Activated CD8-positive, alpha-beta T cell treated with anti-CD3 and anti-CD28 coated beads, Interleukin-2, amount 10 ng/mL, durations not matched to agents 7 days and 5 days (primary cell): Measurements from ENCODE around the gene PIK3AP1. TPM values are rescaled to one million over a fixed set of nuclear protein-coding genes. Genes with fewer than 3 reads are reported as not detected.

Source experiments
- ATAC-seq: fragments of 150-1000 bp; cut with Tn5 transposase; one replicate; pipeline ENCODE4 v1.10.0; 2021; ENCODE audit warnings: moderate library complexity
- CTCF ChIA-PET: fragments of 350-600 bp; sonication (Branson Sonifier 250); formaldehyde crosslinking; loops from one replicate; lab custom pipeline; 2021; ENCODE audit warnings: antibody characterized with exemption; lab: Charles Lee
- POLR2A ChIA-PET: fragments of 350-600 bp; sonication (Branson Sonifier 250); formaldehyde crosslinking; loops from one replicate; lab custom pipeline; 2021; ENCODE audit warnings: antibody characterized with exemption; lab: Charles Lee
- DNase-seq: peaks from one replicate; pipeline ENCODE4 v3.0.0-alpha.2; 2020
- H3K27ac Mint-ChIP-seq: one replicate; pipeline ENCODE4 v1.8.0; 2021; ENCODE audit warnings: mild to moderate bottlenecking, mixed read lengths
- H3K27me3 Mint-ChIP-seq: one replicate; pipeline ENCODE4 v1.8.0; 2021; ENCODE audit warnings: low read depth, mixed read lengths
- H3K36me3 Mint-ChIP-seq: one replicate; pipeline ENCODE4 v1.8.0; 2021; ENCODE audit warnings: low read depth, mixed read lengths
- H3K4me1 Mint-ChIP-seq: one replicate; pipeline ENCODE4 v1.8.0; 2021; ENCODE audit warnings: low read depth, mixed read lengths
- H3K4me3 Mint-ChIP-seq: one replicate; pipeline ENCODE4 v1.8.0; 2021; ENCODE audit warnings: mild to moderate bottlenecking, mixed read lengths
- H3K9me3 Mint-ChIP-seq: one replicate; pipeline ENCODE4 v1.8.0; 2022; ENCODE audit warnings: mixed read lengths; ENCODE audit not compliant: insufficient read depth
- total RNA-seq, 2 experiments: library from RNA; stranded (reverse); gene quantifications; one replicate each; pipeline ENCODE4 v1.2.3, GENCODE V29; 2021

The PIK3AP1 gene
- total RNA-seq, 2 experiments from 2014 or later: 6.2 to 6.8 TPM

- peaks cover 36% of the 10 kb centered on the region for H3K4me1 Mint-ChIP-seq
- POLR2A ChIA-PET: no interaction called here
- no peak overlapping the region for H3K27ac Mint-ChIP-seq
- H3K27me3 Mint-ChIP-seq: no peaks in the 10 kb centered on the region
- no peak for DNase-seq
- no peak overlapping the region for H3K4me3 Mint-ChIP-seq
- CTCF ChIA-PET: interaction anchor here (0.6 to 1.9 kb wide), 5 partner anchors 10 to 557 kb away, joined by 3 to 7 read pairs (median 4); no protein-coding TSS in a partner anchor
- no peak for ATAC-seq
- no peaks in the 10 kb centered on the region for H3K36me3 Mint-ChIP-seq
- H3K9me3 Mint-ChIP-seq: no peaks in the 10 kb centered on the region
Measured at GRCh38 chr10:96692427-96692826, 27.9 kb downstream of the PIK3AP1 start.

- CTCF ChIA-PET: interaction anchor here (0.7 to 1.9 kb wide), 3 partner anchors 19 to 51 kb away, joined by 3 to 7 read pairs (median 4); no protein-coding TSS in a partner anchor
- POLR2A ChIA-PET: no interaction called here
- no peak overlapping the region for H3K4me3 Mint-ChIP-seq
Measured at GRCh38 chr10:96691761-96692160, 28.6 kb downstream of the PIK3AP1 start.

GRCh38 chr10:96690755-96691730, 29.3 kb downstream of the PIK3AP1 start:
- Mint-ChIP-seq H3K27ac (no peak overlapping the region), H3K27me3 (no peaks in the 10 kb centered on the region), H3K4me3 (no peak overlapping the region), H3K9me3 (no peaks in the 10 kb centered on the region), H3K36me3 (no peaks in the 10 kb centered on the region), H3K4me1 (peaks cover 27% of the 10 kb centered on the region)
- POLR2A ChIA-PET: no interaction called here
- ATAC-seq: no peak
- no peak for DNase-seq
- CTCF ChIA-PET: interaction anchor here (0.7 to 1.9 kb wide), 4 partner anchors 14 to 50 kb away, joined by 3 to 7 read pairs (median 4); no protein-coding TSS in a partner anchor

More at GRCh38 chr10:96691761-96692160, 28.6 kb downstream of the PIK3AP1 start:
- Mint-ChIP-seq H3K27me3 (no peaks in the 10 kb centered on the region), H3K4me1 (peaks cover 34% of the 10 kb centered on the region), H3K9me3 (no peaks in the 10 kb centered on the region), H3K27ac (no peak overlapping the region), H3K36me3 (no peaks in the 10 kb centered on the region)
- no peak for DNase-seq
- ATAC-seq: no peak

- H3K4me3 Mint-ChIP-seq: no peak overlapping the region
- no peak for DNase-seq
- ATAC-seq: no peak
- no peaks in the 10 kb centered on the region for H3K36me3 Mint-ChIP-seq
- ChIA-PET CTCF (no interaction called here), POLR2A (no interaction called here)
- no peaks in the 10 kb centered on the region for H3K27me3 Mint-ChIP-seq
- H3K9me3 Mint-ChIP-seq: no peaks in the 10 kb centered on the region
- H3K4me1 Mint-ChIP-seq: peaks cover 18% of the 10 kb centered on the region
- no peak overlapping the region for H3K27ac Mint-ChIP-seq
Measured at GRCh38 chr10:96688789-96689188, 31.5 kb downstream of the PIK3AP1 start.

GRCh38 chr10:96687317-96688012, 32.8 kb downstream of the PIK3AP1 start:
- H3K27ac Mint-ChIP-seq: no peak overlapping the region
- CTCF ChIA-PET: no interaction called here
- H3K4me3 Mint-ChIP-seq: no peak overlapping the region

GRCh38 chr10:96686514-96686913, 33.8 kb downstream of the PIK3AP1 start:
- ChIA-PET CTCF (interaction anchor here (0.9 kb wide), 1 partner anchor 46 kb away, joined by 4 read pairs; no protein-coding TSS in a partner anchor), POLR2A (no interaction called here)
- Mint-ChIP-seq H3K36me3 (no peaks in the 10 kb centered on the region), H3K27me3 (no peaks in the 10 kb centered on the region), H3K9me3 (no peaks in the 10 kb centered on the region), H3K4me3 (no peak overlapping the region), H3K4me1 (peaks cover 12% of the 10 kb centered on the region), H3K27ac (no peak overlapping the region)
- DNase-seq (no peak), ATAC-seq (no peak)

More at GRCh38 chr10:96687317-96688012, 32.8 kb downstream of the PIK3AP1 start:
- Mint-ChIP-seq H3K36me3 (no peaks in the 10 kb centered on the region), H3K4me1 (peaks cover 16% of the 10 kb centered on the region), H3K9me3 (no peaks in the 10 kb centered on the region), H3K27me3 (no peaks in the 10 kb centered on the region)
- ATAC-seq (no peak), DNase-seq (no peak)
- POLR2A ChIA-PET: no interaction called here

- Mint-ChIP-seq H3K27ac (no peak overlapping the region), H3K9me3 (no peaks in the 10 kb centered on the region), H3K4me3 (no peak overlapping the region), H3K27me3 (no peaks in the 10 kb centered on the region), H3K4me1 (peaks cover 9% of the 10 kb centered on the region), H3K36me3 (no peaks in the 10 kb centered on the region)
- ATAC-seq (no peak), DNase-seq (no peak)
- ChIA-PET CTCF (interaction anchor here (0.8 kb wide), 1 partner anchor 10 kb away, joined by 3 read pairs; no protein-coding TSS in a partner anchor), POLR2A (no interaction called here)
Measured at GRCh38 chr10:96685306-96685705, 35.0 kb downstream of the PIK3AP1 start.

GRCh38 chr10:96684826-96685225, 35.5 kb downstream of the PIK3AP1 start:
- H3K27me3 Mint-ChIP-seq: no peaks in the 10 kb centered on the region
- DNase-seq: no peak
- H3K36me3 Mint-ChIP-seq: no peaks in the 10 kb centered on the region
- no peak overlapping the region for H3K27ac Mint-ChIP-seq
- peaks cover 9% of the 10 kb centered on the region for H3K4me1 Mint-ChIP-seq
- no peaks in the 10 kb centered on the region for H3K9me3 Mint-ChIP-seq
- ChIA-PET CTCF (interaction anchor here (0.6 to 0.8 kb wide), 2 partner anchors 10 to 314 kb away, joined by 3 read pairs; no protein-coding TSS in a partner anchor), POLR2A (no interaction called here)
- ATAC-seq: no peak
- H3K4me3 Mint-ChIP-seq: no peak overlapping the region

GRCh38 chr10:96683710-96684109, 36.6 kb downstream of the PIK3AP1 start:
- DNase-seq: no peak
- H3K9me3 Mint-ChIP-seq: no peaks in the 10 kb centered on the region
- ATAC-seq: no peak
- H3K36me3 Mint-ChIP-seq: no peaks in the 10 kb centered on the region
- H3K27me3 Mint-ChIP-seq: peaks cover under 1% of the 10 kb centered on the region
- POLR2A ChIA-PET: no interaction called here
- peaks cover 6% of the 10 kb centered on the region for H3K4me1 Mint-ChIP-seq
- no peak overlapping the region for H3K4me3 Mint-ChIP-seq
- H3K27ac Mint-ChIP-seq: no peak overlapping the region
- CTCF ChIA-PET: interaction anchor here (1.0 kb wide), 1 partner anchor 11 kb away, joined by 3 read pairs; no protein-coding TSS in a partner anchor

GRCh38 chr10:96683065-96683464, 37.2 kb downstream of the PIK3AP1 start:
- H3K27ac Mint-ChIP-seq: no peak overlapping the region

GRCh38 chr10:96681524-96681923, 38.8 kb downstream of the PIK3AP1 start:
- Mint-ChIP-seq H3K4me1 (peaks cover 8% of the 10 kb centered on the region), H3K4me3 (no peak overlapping the region), H3K36me3 (no peaks in the 10 kb centered on the region), H3K9me3 (no peaks in the 10 kb centered on the region), H3K27me3 (peaks cover 5% of the 10 kb centered on the region), H3K27ac (no peak overlapping the region)
- POLR2A ChIA-PET: no interaction called here
- ATAC-seq: no peak
- CTCF ChIA-PET: interaction anchor here (1.0 to 1.3 kb wide), 2 partner anchors 9 to 12 kb away, joined by 3 to 4 read pairs; no protein-coding TSS in a partner anchor
- DNase-seq: no peak

More at GRCh38 chr10:96683065-96683464, 37.2 kb downstream of the PIK3AP1 start:
- DNase-seq (no peak), ATAC-seq (no peak)
- no peak overlapping the region for H3K4me3 Mint-ChIP-seq
- no peaks in the 10 kb centered on the region for H3K36me3 Mint-ChIP-seq
- peaks cover 6% of the 10 kb centered on the region for H3K4me1 Mint-ChIP-seq
- ChIA-PET CTCF (no interaction called here), POLR2A (no interaction called here)
- no peaks in the 10 kb centered on the region for H3K9me3 Mint-ChIP-seq
- H3K27me3 Mint-ChIP-seq: peaks cover 3% of the 10 kb centered on the region
